HG03432 (cell line): ENCODE measurements around the gene PPIL1.

Experiments used
- ATAC-seq: cut with Tn5 transposase; IDR thresholded peaks from one replicate; pipeline ENCODE4 v1.9.1; 2021; ENCODE audit warnings: mild to moderate bottlenecking, moderate library complexity; ENCODE audit not compliant: unreplicated experiment

Gene PPIL1

DNA sequence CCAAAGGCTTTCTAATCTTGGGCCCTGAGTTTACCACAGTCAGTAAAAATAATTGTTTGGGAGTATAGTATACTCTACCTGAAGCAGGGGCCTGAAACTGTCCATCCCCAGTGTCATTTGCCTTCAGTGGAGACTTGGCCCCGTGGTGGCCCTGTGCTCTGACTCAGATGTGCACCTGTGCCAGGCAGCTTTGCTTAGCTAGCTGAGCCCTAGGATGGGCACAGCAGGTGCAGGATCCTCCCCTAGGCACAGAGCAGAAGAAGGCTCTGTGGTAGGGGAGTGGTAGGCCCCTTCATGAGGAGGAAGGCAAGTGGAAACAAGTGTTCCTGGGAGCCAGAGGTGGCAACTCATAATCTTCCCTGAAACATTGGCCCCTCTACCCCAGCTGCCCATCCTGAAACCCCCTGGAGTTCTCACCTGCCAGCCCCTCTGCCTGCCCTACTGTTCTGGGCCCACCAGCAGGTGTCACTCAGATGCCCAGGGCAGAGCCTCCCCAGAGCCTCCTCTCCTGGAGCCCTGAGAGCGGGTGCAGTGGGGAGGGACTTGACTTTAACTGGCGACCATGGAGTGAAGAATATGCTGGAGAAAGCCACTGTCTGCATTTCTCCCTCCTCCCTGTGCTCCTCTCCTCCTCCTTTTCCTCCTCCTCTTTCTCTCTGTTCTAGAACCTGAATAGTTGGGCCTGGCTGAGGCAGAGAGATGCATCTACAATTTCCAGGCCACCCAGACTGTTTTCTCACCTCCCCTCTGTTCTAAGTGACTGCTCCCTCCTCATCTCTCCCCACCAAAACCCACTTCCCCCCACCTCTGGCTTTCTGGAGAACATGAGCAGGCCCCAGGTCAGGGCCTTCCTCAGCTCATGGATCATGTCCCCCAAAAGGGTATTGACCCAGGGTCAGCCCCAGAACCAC lies 38.2 kb downstream of the PPIL1 start:
- no peak for ATAC-seq

DNA sequence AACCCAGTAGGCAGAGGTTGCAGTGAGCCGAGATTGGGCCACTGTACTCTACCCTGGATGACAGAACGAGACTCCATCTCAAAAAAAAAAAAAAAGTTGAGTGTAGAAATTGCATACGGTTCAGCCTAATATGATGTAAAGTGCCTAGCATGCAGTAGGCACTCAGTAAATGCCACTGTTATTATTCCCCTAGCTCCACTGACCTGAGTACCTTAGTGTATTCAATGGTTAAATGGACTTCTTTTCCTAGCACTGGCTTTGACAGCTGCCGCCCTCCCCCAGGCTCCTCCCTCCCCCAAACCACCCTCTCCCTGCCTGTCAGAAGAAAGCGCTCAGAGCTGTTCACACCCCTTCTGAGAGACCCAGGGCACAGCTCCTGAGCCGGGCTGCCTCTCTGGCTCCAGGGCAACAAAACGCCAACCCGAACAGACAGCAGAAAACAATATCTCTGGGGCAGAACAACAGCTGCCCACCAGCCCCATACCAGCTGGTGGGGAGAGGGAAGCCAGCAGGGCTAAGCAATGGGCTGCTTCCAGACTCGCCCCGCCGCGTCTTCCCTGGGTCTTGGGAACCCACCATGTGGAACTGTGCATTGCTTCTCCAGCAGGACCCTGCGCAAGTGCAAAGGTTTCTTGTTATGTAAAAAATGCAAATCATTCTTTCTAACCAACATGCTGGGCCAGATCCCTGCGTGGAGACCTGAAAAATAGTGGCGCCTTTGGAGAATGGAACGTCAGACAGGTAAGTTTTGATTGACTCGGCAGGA lies 39.8 kb downstream of the PPIL1 start:
- ATAC-seq, result no peak

DNA sequence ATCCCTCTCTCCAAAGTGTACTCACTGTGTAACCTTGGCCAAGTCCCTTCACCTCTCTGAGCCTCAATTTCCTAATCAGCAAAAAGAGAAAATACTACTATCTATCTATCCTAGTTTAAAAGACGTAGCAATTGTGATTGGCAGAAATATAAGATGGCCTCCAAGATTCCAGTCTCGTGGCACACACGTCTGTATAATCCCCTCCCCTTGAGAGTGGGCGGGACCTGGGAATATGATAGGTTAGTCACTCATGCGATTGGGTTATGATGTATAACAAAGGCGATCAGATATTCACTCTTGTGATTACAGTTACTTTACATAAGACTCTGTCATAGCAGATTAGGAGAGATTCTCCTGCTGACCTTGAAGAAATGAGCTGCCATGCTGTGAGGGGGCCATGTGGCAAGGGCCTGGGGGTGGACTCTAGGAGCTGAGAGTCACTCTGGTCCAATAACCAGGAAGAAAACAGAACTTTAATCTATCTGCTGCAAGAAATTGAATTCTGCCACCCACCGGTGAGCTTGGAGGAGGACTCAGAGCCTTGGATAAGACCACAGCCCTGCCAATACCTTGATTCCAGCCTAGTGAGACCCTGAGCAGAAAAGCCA lies 41.3 kb downstream of the PPIL1 start:
- no peak for ATAC-seq

DNA sequence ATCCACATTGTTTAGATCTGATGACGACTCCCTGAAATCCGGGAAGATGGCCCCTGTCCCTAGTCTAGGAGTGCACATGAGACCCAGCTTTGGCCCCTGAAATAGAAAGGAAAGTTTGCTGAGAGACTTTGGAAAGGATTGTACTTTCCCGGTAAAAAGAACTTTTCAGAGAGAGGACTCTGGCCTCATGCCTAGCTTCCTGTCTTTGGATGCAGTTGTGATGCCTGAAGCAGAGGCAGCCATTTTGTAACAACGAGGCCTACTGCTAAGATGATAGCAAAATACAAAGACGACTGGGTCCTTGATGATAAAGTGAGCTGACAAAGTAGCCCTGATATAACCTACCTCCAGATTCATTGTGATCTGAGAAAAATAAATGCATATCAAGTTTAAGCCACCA lies 42.3 kb downstream of the PPIL1 start:
- no peak for ATAC-seq

DNA sequence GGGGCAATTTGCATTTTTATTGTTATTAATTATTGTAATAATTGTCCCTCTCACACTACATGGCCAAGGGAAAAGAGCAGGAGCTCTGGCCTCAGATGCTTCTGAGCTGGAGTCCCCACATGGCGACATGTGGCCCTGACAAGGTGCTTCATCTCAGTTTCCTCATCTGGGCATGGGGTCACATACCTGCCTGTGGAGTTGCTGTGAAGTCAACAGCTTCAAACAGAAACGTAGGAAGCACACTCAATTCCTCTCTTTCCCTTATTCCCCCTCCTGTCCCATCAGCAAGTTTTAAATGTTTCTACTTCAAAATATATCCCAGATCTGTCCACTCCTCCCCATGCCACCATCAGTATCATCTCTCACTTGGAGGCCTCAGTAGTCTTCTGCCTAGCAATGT lies 44.0 kb downstream of the PPIL1 start:
- ATAC-seq, result no peak

DNA sequence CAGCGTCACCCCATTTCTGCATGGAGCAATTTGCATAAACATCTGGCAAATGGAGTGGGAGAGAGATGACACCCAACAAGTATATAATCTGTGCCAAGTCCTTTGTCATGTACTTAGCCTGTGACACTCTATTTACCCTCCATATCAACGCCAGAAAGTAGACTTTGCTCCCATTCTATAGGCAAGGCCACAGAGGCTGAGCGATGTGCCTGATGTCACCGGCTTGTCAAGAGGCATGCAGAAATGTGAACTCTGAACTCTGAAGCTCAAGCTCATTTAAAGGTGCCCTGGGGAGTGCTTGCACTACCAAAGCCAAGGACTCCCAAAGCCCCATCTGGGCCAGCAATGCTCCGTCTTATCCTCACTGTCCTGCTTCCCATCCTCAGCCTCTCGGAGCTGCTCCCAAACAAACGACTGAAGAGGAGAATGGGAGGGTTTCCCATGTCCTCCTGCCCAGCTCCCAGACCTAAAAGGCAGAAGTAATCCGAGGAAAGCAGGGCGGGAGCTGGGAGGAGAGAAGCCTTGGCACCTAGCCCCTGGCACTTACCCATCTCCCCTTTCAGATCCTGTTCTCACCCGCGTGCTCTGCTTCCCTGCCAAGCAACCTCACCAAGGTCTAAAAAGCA lies 44.6 kb downstream of the PPIL1 start:
- ATAC-seq, result no peak

DNA sequence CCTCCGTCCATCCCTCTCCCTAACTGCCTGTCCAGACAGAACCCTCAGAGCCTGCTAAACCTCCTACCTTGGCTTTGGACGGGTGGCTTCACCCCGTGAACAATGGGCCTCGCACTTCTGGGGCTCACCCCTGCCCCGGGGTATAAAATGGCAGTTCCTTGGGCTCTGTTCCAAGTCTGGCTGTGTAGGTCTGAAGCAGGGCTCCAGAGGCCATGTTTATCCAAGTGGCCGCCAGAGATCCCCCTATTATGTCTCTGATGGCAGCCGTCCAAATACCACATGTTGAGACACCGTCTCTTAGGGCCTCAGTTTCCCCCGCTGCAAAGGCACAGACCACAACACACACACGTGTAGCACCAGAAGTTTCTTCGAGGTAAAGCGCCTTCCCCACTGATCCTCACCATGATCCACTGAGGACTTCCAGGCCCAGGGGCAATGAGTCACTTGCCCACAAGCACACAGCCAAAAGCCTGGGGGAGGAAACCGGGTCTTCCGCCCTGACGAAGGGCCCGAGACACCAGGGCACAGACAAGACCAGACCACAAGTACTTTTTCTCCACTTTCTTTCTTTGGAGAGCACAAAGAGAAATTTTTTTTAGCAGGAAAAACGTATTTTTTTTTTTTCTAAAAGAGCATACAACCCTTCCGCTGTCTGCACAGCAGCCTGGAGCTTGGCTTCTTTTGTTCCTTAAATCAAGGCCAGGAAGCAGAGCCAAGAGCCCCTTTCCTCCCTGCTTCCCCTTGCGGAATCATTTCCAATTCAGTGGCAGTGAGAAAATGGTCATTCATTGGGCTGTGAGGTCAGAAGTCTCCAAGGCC lies 47.1 kb downstream of the PPIL1 start:
- ATAC-seq, result no peak

DNA sequence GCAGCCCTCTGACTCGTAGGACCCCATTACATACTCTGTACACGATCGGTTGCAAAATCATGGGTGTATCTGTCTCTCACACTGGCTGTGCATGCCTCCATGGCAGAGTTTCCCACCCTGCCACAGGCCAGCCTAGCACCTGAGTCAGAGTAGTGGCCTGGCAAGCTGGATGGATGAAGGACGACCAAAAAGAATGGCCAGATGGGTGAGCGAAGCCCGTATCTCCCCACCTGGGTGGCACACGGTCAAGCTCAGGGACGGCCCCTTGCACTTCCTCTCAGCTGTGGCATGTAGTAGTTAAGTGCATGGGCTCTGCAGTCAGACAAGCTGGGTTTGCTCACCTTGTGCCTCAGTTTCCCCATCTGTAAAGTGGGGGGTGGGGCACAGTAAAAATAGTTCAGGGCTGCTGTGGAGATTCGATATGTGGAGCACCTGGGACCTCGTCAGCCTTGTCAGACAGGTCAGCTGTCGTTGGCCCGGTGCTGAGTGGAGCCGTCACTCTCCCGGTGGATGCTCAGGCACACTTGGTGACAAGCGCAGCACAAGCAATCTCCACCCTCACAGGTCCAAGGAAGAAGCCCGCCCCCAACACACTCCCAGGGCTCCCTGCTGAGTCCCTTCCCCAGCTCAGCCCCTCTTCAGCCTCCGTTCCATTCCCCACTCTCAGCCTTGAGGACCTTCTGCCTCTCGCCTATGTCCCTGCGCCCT lies 47.9 kb downstream of the PPIL1 start:
- no peak for ATAC-seq

DNA sequence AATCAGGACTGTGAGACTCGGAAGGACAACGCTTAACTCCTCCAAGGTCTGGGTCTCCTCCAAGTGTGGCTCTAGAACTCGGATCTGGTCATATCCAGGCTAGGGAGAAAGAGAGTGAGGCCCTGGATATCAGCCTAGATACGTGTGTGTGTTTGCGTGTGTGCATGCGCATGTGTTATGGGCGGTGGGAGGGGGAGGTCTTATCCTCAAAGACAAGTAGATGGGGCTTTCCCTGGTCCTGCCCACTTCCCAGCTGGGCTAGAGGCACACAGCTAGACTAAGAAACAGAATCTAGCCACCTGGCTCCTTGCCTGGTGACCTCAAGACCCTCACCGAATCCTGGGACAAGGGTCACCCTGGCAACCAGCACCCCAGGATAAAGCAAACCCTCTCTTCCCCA lies 48.6 kb downstream of the PPIL1 start:
- ATAC-seq, result no peak

DNA sequence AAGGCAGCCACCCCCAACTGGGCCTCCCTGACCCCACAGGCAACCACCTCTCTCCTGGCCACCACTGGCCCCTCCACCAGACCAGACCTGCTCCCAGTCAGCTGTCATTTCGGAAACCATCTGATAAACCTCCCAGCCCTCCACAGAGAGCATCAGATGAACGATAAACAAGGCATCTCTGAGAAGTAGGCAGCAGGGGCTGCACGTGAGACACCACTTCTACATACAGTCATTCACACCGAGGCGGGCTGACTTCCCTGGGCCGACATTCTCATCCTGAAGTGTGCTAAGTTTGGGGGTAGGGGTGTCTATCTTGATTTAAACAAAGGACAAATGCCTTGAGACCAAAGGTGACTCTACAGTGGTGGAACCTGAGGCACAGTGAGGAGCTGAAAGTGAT lies 49.2 kb downstream of the PPIL1 start:
- no peak for ATAC-seq

DNA sequence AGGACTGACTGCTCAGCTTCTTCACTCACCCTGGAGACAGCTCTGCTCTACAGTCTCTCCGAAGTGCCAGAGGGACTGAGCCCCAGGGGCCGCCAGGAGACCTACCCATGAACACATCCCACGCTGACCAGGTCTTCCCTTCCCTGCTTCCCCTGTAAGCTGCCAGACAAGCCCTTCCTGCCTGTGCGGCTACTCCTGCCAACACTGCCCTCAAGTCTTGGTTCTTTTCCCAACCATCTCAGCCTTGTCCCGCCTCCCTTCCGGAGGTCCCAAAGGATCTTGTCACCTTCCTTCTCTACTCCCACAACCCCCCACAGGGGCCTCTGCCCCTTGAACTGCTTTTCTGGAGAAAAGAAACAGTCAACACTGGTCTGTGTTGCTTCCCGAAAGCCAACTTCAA lies 50.4 kb downstream of the PPIL1 start:
- no peak for ATAC-seq

DNA sequence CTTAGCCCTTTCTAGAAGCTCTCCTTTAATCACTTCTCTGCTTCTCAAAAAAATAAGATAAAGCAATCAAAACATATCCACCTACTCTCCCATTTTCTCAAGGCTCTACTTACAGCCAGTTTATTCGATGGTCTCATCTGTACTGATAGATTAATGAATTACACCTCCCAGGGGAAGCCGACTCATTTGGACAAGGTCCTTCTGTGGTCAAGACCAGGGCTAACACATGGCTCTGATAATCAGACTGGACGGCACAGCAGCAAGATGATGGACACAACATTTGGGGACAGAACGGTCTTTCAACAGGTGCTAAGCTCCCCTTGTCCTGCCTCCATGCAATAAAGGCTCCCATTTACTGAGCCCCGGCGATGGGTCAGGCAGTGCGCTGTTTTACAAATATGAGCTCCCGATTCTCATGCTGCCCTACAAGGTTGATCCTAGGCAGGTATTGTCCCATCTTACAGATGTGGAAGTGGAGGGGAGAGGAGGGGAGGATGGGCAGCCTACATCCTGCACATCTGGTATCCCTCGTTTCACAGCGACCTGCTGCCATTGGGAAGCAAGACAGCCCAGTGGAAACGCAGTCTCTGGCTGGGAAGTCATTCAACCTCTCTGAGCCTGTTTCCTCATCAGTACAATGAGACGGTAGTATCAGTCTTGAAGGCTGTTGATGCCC lies 51.0 kb downstream of the PPIL1 start:
- no peak for ATAC-seq

DNA sequence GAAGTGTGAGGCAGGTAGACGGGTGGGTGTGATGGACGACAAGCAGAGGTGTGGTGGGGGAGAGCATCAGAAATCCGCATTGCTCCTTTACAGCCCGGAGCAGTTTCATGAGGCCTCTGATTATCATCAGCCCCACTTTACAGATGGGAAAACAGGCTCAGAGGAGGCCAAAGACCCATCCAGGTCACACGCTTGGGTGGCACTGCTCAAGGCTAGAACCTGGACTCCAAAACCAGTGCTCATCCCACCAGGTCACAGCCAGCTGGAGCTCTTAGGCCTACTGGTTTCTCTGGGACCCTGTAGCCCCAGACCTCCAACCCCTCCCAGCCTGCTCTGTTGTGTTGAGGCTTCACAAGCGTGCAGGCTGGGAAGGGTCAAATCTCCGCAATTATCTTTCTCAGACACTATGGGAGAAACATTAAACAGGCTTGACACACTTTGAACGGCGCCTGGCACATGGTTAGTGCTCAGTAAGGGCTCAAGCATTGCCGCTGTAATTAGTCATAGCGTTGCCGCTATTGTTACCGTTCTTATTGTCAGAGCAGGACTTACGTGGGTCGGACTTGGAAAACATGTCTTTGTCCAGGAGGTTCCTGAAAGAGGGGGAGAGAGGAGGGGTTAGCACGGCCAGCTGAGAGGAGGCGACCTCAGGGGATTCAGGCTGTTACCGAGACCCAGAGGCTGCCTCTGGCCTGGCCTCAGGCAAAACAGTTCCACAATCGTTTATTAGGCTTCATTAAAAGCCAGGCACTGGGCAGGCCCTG lies 51.9 kb downstream of the PPIL1 start:
- ATAC-seq, result no peak

DNA sequence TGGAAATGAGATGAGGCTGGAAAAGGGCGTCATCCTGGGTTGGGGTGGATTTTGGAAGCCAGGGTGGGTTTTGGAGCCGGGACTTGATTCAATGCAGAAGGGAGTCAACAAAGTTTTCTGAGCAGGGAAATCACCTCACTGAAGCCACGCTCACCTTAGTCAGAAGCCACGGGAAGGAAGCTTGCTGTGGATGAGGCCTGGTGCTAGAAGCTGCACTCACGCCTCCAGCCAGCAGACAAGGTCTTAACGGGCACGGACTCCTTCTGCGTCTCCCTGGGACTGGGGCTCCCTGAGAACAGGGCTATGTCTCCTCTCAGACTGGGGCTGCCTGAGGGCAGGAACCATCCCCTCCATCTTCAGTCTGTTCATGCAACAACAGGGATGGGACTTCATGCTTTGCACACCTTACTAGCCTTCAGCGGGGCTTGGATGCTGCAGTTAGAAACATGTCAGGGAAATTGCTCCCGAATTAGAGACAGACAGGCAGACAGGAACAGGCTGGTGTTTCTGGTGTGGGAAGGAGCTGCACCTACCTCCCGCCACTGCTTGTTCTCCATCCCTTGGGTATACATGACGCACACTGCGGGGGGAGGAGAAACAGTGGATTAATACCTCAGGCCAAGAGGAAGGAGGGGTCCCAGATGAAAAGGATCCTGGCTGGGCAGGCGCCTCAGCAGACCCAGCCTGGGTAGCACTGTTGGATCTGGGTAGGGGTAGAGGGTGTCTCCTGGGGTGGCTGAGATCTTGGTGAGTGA lies 52.8 kb downstream of the PPIL1 start:
- ATAC-seq, result no peak

DNA sequence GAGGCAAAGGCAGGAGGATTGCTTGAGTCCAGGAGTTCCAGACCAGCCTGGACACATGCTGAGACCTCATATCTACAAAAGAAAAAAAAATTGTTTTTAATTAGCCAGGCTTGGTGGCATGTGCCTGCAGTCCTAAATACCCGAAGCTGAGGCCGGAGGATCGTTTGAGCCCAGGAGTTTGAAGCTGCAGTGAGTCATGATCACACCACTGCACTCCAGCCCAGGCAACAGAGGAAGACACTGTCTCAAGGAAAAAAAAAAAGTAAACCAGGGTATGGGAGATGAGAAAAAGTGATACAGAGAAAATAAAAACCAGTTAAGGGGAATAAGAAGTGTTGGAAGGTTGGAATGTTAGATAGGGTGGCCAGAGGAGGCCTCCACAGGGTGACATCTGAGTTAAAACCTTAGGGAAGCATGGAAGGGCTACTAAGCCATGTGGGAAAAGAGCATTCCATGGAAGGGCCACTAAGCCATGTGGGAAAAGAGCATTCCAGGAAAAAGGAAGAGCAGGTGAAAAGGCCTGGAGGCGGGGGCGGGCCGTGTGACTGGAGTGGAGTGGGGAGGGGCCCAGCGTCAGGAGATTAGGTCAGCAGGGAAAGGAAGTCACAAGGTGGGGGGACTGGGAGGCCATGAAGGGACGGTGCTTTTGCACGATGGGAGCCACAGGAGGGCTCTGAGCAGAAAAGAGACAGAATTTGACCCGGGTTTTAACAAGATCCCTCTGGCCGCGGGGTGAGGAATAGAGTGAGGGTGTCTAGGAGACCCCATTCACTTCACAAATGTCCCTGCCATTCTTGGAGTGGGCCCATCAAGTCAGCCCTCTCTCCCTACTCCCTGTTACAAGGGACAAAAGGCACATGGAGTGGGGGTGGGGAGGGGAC lies 53.7 kb downstream of the PPIL1 start:
- ATAC-seq, result no peak

DNA sequence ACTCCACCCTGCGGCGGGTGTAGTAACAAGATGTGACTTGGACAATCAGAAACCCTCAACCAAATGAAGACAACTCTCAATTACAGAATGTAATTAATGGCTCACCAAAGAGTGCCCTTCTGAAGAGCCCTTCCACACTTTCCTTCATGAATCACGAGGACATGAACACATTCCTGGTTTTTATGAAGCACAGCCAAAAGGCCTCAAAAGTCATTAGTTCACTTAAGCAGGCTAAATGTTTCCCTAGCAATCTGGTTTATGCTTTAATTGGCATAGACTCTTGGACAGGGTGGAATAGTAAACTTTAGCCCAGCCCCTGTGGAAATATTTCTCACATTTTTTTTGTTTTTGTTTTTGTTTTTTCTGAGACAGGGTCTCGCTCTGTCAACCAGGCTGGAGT lies 55.8 kb downstream of the PPIL1 start:
- no peak for ATAC-seq

DNA sequence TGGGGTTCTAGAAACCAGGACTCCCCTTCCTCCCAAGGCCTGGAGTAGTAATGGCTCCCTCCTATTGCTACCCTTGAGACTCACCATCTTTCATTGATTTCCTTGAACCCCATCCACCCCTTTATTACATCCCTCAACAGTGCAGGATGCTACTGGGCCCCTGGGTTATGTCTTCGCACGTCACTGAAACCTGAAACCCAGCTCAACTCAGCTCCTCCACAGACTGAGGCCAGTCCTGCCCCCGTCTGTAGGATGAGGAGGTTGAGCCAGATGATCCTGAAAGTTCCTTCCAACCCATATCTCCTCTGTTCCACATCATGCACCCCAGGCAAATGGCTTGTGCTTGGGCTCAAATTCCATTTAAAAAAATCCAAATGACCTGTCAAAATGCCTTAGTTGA lies 56.8 kb downstream of the PPIL1 start:
- no peak for ATAC-seq
